Esophagus squamous epithelium (tissue), 5 donors: ENCODE results near the gene VNN1. TPM values are rescaled to one million over a fixed set of nuclear protein-coding genes. Genes with fewer than 3 reads are reported as not detected.

Experiments
- DNase-seq: peaks from one replicate; lab custom pipeline; 2025; lab: John Stamatoyannopoulos, UW
- H3K27ac ChIP-seq, 4 donors: fragments of 200-600 bp; sonication (generic); one replicate each; pipeline ENCODE4 v1.5.1; 2016 to 2019; ENCODE audit warnings: mild to moderate bottlenecking in 1 of 4
- H3K27me3 ChIP-seq, 4 donors: fragments of 200-600 bp; sonication (generic); 1 replicate in 3 of 4; 2 replicates in 1 of 4; pipeline versions ENCODE4 v1.5.1 to v1.6.0; 2017 to 2021; ENCODE audit warnings: antibody characterized with exemption in 1 of 4
- H3K36me3 ChIP-seq, 3 donors: fragments of 200-600 bp; sonication (generic); one replicate each; pipeline ENCODE4 v1.5.1; 2016 to 2019
- H3K4me1 ChIP-seq, 3 donors: fragments of 200-600 bp; sonication (generic); one replicate each; pipeline ENCODE4 v1.5.1; 2017 to 2019
- H3K4me3 ChIP-seq, 4 donors: fragments of 200-600 bp; sonication (generic); 1 replicate in 3 of 4; 2 replicates in 1 of 4; pipeline ENCODE4 v1.5.1; 2016 to 2019; ENCODE audit warnings: mild to moderate bottlenecking in 2 of 4, moderate library complexity in 1 of 4
- H3K9me3 ChIP-seq, 3 donors: fragments of 200-600 bp; sonication (generic); one replicate each; pipeline ENCODE4 v1.5.1; 2016 to 2019
- CTCF ChIP-seq, 6 experiments: fragments of 450-650 bp in 4 of 6; fragments of 200-600 bp in 2 of 6; sonication (generic) in 2 of 6; IDR thresholded peaks; one replicate each; pipeline ENCODE4 v1.5.1; 2016 to 2019; ENCODE audit warnings: antibody characterized with exemption in 6 of 6, mild to moderate bottlenecking in 4 of 6, moderate library complexity in 4 of 6
- POLR2A ChIP-seq, 4 donors: fragments of 450-650 bp; IDR thresholded peaks; one replicate each; pipeline ENCODE4 v1.6.1; 2017; ENCODE audit warnings: antibody characterized with exemption in 4 of 4, mild to moderate bottlenecking in 4 of 4, moderate library complexity in 3 of 4
- WGBS, 2 donors: methylation state at CpG; one replicate each; pipeline ENCODE4 v1.1.5; 2018; 5-methylcytosine and 5-hydroxymethylcytosine counted together
- intact Hi-C: fragments of 100-400 bp; cut with DNase I; formaldehyde crosslinking; loops from one replicate; pipeline ENCODE4 v1.15.0; 2022
- total RNA-seq, 4 donors: library from RNA; depleted of rRNA; stranded (reverse); fragments of >200 nt; gene quantifications; one replicate each; pipeline ENCODE4 v1.1.0, GENCODE V29; 2016
- donor health status: DM: yes; HTN: yes; CAD: no.

Gene VNN1
- total RNA-seq, 4 donors from 2014 or later, result 1.1 to 5.4 (median 2.1) TPM

GRCh38 chr6:132728616-132729015 lies 14.8 kb upstream of the VNN1 start:
- H3K36me3 ChIP-seq, result no peaks in the 10 kb centered on the region
- no peak for DNase-seq
- no peaks in the 10 kb centered on the region for H3K9me3 ChIP-seq
- H3K4me1 ChIP-seq, result peaks cover 0 to 13% (median 6%) of the 10 kb centered on the region in 3 donors
- no peaks in the 10 kb centered on the region for H3K27me3 ChIP-seq
- intact Hi-C loops, result no loop called here
- 89 to 90% methylated on average over 4 of the region's 4 CpGs for WGBS, 2 donors
- TF ChIP-seq POLR2A (IDR thresholded peaks at IDR 0.05), result no peak
- TF ChIP-seq CTCF (IDR thresholded peaks at IDR 0.05), result no peak
- no peak overlapping the region for H3K27ac ChIP-seq
- H3K4me3 ChIP-seq, result no peak overlapping the region

- peaks cover 0 to 13% (median 6%) of the 10 kb centered on the region in 3 donors for H3K4me1 ChIP-seq
- no peak for DNase-seq
- no peak for TF ChIP-seq CTCF (IDR thresholded peaks at IDR 0.05)
- TF ChIP-seq POLR2A (IDR thresholded peaks at IDR 0.05), result no peak
- 79 to 89% methylated on average over 2 to 4 of the region's 4 CpGs for WGBS, 2 donors
- no peaks in the 10 kb centered on the region for H3K36me3 ChIP-seq
- no peaks in the 10 kb centered on the region for H3K27me3 ChIP-seq
- H3K27ac ChIP-seq, result no peak overlapping the region
- intact Hi-C loops, result no loop called here
- H3K9me3 ChIP-seq, result no peaks in the 10 kb centered on the region
- no peak overlapping the region for H3K4me3 ChIP-seq
Observed at GRCh38 chr6:132726608-132726975, 12.7 kb upstream of the VNN1 start.

GRCh38 chr6:132725947-132726607 lies 12.2 kb upstream of the VNN1 start:
- no peak overlapping the region for H3K4me3 ChIP-seq
- TF ChIP-seq CTCF (IDR thresholded peaks at IDR 0.05), result no peak
- TF ChIP-seq POLR2A (IDR thresholded peaks at IDR 0.05), result no peak
- no peaks in the 10 kb centered on the region for H3K36me3 ChIP-seq
- peaks cover 0 to 10% (median 6%) of the 10 kb centered on the region in 3 donors for H3K4me1 ChIP-seq
- no peak overlapping the region for H3K27ac ChIP-seq
- intact Hi-C loops, result no loop called here
- no peaks in the 10 kb centered on the region for H3K9me3 ChIP-seq
- DNase-seq, result no peak
- H3K27me3 ChIP-seq, result no peaks in the 10 kb centered on the region
- WGBS, 2 donors, result 46 to 63% methylated on average over 6 of the region's 6 CpGs

GRCh38 chr6:132725471-132725870 lies 11.6 kb upstream of the VNN1 start:
- Histone ChIP-seq H3K27ac (no peak overlapping the region), H3K4me3 (no peak overlapping the region), H3K9me3 (no peaks in the 10 kb centered on the region), H3K36me3 (no peaks in the 10 kb centered on the region), H3K4me1 (peaks cover 0 to 4% (median 4%) of the 10 kb centered on the region in 3 donors), H3K27me3 (no peaks in the 10 kb centered on the region)
- intact Hi-C loops, result no loop called here
- WGBS, 2 donors, result 69 to 72% methylated on average over 6 of the region's 6 CpGs
- no peak for DNase-seq
- TF ChIP-seq CTCF (IDR thresholded peaks at IDR 0.05) (no peak), POLR2A (IDR thresholded peaks at IDR 0.05) (no peak)

- TF ChIP-seq CTCF (IDR thresholded peaks at IDR 0.05) (no peak), POLR2A (IDR thresholded peaks at IDR 0.05) (no peak)
- H3K9me3 ChIP-seq, result no peaks in the 10 kb centered on the region
- no peak overlapping the region for H3K4me3 ChIP-seq
- intact Hi-C loops, result no loop called here
- 85 to 87% methylated on average over 9 to 10 of the region's 10 CpGs for WGBS, 2 donors
- no peaks in the 10 kb centered on the region for H3K27me3 ChIP-seq
- no peaks in the 10 kb centered on the region for H3K36me3 ChIP-seq
- no peak overlapping the region for H3K27ac ChIP-seq
- DNase-seq, result no peak
- no peaks in the 10 kb centered on the region for H3K4me1 ChIP-seq
Observed at GRCh38 chr6:132719736-132720448, 6.0 kb upstream of the VNN1 start.
